Measurements from ENCODE around the gene LDLRAD4. TPM values are rescaled to one million over a fixed set of nuclear protein-coding genes. Genes with fewer than 3 reads are reported as not detected.

LDLRAD4 gene
- total and polyA plus RNA-seq, 9 of the 15 experiments (the other 6 are each of a cell fraction or from before 2014, with no cell fraction given), result 0.01 TPM; not detected in 8

DNA sequence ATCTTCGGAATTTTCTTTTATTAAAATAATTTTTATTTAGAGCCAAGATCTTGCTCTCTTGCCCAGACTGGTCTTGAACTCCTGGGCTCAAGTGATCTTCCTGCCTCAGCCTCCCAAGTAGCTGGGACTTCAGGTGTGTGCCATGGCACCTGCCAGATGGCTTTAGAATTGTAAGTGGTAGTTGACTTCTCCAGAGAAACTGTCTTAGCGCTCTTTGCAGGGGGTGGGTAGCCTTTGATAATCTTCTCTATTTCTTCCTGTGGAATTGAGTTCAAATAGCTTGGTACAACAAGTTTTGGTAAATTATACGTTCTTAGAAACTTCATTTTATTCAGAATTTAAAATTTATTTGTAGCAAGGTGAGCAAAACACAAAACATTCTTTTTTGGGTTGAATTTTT is 113.3 kb downstream of the LDLRAD4 start (continued):
- TF ChIP-seq, protein P1, sequence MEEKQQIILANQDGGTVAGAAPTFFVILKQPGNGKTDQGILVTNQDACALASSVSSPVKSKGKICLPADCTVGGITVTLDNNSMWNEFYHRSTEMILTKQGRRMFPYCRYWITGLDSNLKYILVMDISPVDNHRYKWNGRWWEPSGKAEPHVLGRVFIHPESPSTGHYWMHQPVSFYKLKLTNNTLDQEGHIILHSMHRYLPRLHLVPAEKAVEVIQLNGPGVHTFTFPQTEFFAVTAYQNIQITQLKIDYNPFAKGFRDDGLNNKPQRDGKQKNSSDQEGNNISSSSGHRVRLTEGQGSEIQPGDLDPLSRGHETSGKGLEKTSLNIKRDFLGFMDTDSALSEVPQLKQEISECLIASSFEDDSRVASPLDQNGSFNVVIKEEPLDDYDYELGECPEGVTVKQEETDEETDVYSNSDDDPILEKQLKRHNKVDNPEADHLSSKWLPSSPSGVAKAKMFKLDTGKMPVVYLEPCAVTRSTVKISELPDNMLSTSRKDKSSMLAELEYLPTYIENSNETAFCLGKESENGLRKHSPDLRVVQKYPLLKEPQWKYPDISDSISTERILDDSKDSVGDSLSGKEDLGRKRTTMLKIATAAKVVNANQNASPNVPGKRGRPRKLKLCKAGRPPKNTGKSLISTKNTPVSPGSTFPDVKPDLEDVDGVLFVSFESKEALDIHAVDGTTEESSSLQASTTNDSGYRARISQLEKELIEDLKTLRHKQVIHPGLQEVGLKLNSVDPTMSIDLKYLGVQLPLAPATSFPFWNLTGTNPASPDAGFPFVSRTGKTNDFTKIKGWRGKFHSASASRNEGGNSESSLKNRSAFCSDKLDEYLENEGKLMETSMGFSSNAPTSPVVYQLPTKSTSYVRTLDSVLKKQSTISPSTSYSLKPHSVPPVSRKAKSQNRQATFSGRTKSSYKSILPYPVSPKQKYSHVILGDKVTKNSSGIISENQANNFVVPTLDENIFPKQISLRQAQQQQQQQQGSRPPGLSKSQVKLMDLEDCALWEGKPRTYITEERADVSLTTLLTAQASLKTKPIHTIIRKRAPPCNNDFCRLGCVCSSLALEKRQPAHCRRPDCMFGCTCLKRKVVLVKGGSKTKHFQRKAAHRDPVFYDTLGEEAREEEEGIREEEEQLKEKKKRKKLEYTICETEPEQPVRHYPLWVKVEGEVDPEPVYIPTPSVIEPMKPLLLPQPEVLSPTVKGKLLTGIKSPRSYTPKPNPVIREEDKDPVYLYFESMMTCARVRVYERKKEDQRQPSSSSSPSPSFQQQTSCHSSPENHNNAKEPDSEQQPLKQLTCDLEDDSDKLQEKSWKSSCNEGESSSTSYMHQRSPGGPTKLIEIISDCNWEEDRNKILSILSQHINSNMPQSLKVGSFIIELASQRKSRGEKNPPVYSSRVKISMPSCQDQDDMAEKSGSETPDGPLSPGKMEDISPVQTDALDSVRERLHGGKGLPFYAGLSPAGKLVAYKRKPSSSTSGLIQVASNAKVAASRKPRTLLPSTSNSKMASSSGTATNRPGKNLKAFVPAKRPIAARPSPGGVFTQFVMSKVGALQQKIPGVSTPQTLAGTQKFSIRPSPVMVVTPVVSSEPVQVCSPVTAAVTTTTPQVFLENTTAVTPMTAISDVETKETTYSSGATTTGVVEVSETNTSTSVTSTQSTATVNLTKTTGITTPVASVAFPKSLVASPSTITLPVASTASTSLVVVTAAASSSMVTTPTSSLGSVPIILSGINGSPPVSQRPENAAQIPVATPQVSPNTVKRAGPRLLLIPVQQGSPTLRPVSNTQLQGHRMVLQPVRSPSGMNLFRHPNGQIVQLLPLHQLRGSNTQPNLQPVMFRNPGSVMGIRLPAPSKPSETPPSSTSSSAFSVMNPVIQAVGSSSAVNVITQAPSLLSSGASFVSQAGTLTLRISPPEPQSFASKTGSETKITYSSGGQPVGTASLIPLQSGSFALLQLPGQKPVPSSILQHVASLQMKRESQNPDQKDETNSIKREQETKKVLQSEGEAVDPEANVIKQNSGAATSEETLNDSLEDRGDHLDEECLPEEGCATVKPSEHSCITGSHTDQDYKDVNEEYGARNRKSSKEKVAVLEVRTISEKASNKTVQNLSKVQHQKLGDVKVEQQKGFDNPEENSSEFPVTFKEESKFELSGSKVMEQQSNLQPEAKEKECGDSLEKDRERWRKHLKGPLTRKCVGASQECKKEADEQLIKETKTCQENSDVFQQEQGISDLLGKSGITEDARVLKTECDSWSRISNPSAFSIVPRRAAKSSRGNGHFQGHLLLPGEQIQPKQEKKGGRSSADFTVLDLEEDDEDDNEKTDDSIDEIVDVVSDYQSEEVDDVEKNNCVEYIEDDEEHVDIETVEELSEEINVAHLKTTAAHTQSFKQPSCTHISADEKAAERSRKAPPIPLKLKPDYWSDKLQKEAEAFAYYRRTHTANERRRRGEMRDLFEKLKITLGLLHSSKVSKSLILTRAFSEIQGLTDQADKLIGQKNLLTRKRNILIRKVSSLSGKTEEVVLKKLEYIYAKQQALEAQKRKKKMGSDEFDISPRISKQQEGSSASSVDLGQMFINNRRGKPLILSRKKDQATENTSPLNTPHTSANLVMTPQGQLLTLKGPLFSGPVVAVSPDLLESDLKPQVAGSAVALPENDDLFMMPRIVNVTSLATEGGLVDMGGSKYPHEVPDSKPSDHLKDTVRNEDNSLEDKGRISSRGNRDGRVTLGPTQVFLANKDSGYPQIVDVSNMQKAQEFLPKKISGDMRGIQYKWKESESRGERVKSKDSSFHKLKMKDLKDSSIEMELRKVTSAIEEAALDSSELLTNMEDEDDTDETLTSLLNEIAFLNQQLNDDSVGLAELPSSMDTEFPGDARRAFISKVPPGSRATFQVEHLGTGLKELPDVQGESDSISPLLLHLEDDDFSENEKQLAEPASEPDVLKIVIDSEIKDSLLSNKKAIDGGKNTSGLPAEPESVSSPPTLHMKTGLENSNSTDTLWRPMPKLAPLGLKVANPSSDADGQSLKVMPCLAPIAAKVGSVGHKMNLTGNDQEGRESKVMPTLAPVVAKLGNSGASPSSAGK (IDR thresholded peaks at IDR 0.05), result no peak
- TF ChIP-seq POLR2B (IDR thresholded peaks at IDR 0.05; ENCODE audit: low read depth, partially characterized antibody), result no peak

All from K562 (cell line).